HepG2 (cell line): ENCODE results near the gene FGF1.

Experiments
- BRCA1 ChIP-seq: sonication (generic); formaldehyde crosslinking; IDR thresholded peaks from 2 replicates; pipeline ENCODE4 v1.4.0; 2020; ENCODE audit warnings: missing genetic modification reagents
- CTCF ChIP-seq: sonication (generic); formaldehyde crosslinking; IDR thresholded peaks from 2 replicates; pipeline ENCODE4 v1.5.0; 2020; ENCODE audit warnings: mild to moderate bottlenecking, missing genetic modification reagents, moderate library complexity
- HMG20A ChIP-seq: IDR thresholded peaks from 2 replicates; pipeline ENCODE4 v1.6.1; 2016; ENCODE audit warnings: borderline replicate concordance
- MAZ ChIP-seq, 2 experiments: sonication (generic) in 1 of 2; formaldehyde crosslinking in 1 of 2; IDR thresholded peaks; 2 replicates each; pipeline versions ENCODE4 v1.5.0 to v1.6.1; 2012 to 2020; ENCODE audit warnings: low read depth in 2 of 2, mild to moderate bottlenecking in 2 of 2, borderline replicate concordance in 1 of 2, improper control_type of control experiment in 1 of 2, low read length in 1 of 2, missing genetic modification reagents in 1 of 2, moderate library complexity in 1 of 2
- MED1 ChIP-seq: sonication (generic); formaldehyde crosslinking; IDR thresholded peaks from 2 replicates; pipeline ENCODE4 v1.4.0; 2020; ENCODE audit warnings: missing genetic modification reagents
- MEIS1 ChIP-seq: sonication (generic); formaldehyde crosslinking; IDR thresholded peaks from 2 replicates; pipeline ENCODE4 v1.9.0; 2021; ENCODE audit warnings: mild to moderate bottlenecking, missing genetic modification reagents, moderate library complexity, borderline replicate concordance
- MXI1 ChIP-seq: IDR thresholded peaks from 3 replicates; pipeline ENCODE4 v1.6.1; 2012; ENCODE audit warnings: low read depth, low read length, inconsistent platforms, borderline replicate concordance
- TAF1 ChIP-seq: sonication (generic); formaldehyde crosslinking; IDR thresholded peaks from 2 replicates; pipeline ENCODE4 v1.4.0; 2020; ENCODE audit warnings: missing genetic modification reagents
- UBTF ChIP-seq: sonication (generic); formaldehyde crosslinking; IDR thresholded peaks from 2 replicates; pipeline ENCODE4 v1.4.0; 2020; ENCODE audit warnings: mild to moderate bottlenecking, missing genetic modification reagents
- ZBTB8A ChIP-seq: sonication (generic); formaldehyde crosslinking; IDR thresholded peaks from 2 replicates; pipeline ENCODE4 v1.4.0; 2020; ENCODE audit warnings: mild to moderate bottlenecking, low read depth, missing genetic modification reagents, borderline replicate concordance
- ZNF207 ChIP-seq: fragments of 450-650 bp; IDR thresholded peaks from 2 replicates; pipeline ENCODE4 v1.6.1; 2016; ENCODE audit warnings: antibody characterized with exemption, borderline replicate concordance
- ZNF24 ChIP-seq: fragments of 450-650 bp; IDR thresholded peaks from 2 replicates; pipeline ENCODE4 v1.6.1; 2017; ENCODE audit warnings: antibody characterized with exemption, mild to moderate bottlenecking
- ZNF777 ChIP-seq: sonication (generic); formaldehyde crosslinking; IDR thresholded peaks from 2 replicates; pipeline ENCODE4 v1.4.0; 2020; ENCODE audit warnings: missing genetic modification reagents

GRCh38 chr5:142614054-142614453, 71.8 kb downstream of the FGF1 start:
- TF ChIP-seq MAZ (IDR thresholded peaks at IDR 0.05; ENCODE audit: borderline replicate concordance, low read depth, low read length) (no peak), MAZ (CRISPR knock-in tag; IDR thresholded peaks at IDR 0.05; ENCODE audit: low read depth) (no peak), CTCF (CRISPR knock-in tag) (no peak), MEIS1 (CRISPR knock-in tag) (no peak), MXI1 (no peak), BRCA1 (no peak), TAF1 (CRISPR knock-in tag) (no peak), ZNF207 (no peak), ZNF777 (CRISPR knock-in tag) (no peak), HMG20A (CRISPR knock-in tag) (no peak), UBTF (CRISPR knock-in tag) (no peak), ZNF24 (no peak), MED1 (CRISPR knock-in tag) (no peak), ZBTB8A (CRISPR knock-in tag) (no peak)
